GM12874 (cell line): ENCODE data around the gene GPC5.

ENCODE experiments used
- TF ChIP-seq, protein P1 (sequence below): IDR thresholded peaks from 2 replicates; pipeline ENCODE4 v1.5.1; 2011; ENCODE audit warnings: low read depth, mild to moderate bottlenecking, control low read depth, low read length, moderate library complexity; ENCODE audit not compliant: insufficient read depth

GPC5 gene

DNA sequence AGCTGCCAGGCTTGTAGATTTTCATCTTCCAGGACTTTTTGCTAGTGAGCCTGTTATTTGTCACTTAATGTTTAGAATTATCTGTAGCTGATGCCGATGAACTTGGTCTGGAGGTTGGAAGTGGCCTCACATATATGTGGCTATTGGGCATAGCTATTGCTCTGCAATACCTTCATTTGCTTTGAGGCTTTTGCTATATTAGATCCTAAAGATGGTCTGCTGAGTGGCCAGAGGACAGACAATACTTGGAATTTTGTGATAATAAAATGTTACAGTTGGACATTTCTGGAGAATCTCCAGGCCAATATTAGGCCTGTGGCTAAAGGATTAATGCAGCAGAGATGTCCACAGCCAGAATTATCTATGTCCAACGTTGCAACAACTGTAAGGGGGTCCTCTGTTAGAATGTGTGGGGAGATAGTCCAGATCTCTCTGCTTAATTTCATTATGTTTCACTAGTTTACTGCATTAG, 222.3 kb downstream of the GPC5 start:
- TF ChIP-seq, protein P1, sequence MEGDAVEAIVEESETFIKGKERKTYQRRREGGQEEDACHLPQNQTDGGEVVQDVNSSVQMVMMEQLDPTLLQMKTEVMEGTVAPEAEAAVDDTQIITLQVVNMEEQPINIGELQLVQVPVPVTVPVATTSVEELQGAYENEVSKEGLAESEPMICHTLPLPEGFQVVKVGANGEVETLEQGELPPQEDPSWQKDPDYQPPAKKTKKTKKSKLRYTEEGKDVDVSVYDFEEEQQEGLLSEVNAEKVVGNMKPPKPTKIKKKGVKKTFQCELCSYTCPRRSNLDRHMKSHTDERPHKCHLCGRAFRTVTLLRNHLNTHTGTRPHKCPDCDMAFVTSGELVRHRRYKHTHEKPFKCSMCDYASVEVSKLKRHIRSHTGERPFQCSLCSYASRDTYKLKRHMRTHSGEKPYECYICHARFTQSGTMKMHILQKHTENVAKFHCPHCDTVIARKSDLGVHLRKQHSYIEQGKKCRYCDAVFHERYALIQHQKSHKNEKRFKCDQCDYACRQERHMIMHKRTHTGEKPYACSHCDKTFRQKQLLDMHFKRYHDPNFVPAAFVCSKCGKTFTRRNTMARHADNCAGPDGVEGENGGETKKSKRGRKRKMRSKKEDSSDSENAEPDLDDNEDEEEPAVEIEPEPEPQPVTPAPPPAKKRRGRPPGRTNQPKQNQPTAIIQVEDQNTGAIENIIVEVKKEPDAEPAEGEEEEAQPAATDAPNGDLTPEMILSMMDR: no peak

DNA sequence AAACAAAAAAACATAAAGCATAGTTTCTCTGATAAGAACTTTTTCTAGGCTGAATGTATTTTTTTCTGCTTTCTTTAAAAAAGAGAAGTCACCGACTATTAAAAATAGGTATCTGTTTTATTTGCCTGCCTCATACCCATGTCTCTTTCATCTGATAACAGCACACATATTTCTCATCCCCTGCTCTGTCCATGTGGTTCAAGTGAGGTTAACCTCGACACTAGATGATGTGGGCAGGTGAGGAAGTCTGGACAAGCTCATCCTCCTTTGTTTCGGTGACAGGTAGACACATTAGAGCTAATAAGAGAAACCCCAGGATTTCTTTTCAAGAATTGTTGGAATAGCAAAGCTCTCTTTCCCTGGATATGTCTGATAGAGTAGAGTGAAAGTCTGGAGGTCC, 222.7 kb downstream of the GPC5 start:
- TF ChIP-seq, protein P1: no peak

DNA sequence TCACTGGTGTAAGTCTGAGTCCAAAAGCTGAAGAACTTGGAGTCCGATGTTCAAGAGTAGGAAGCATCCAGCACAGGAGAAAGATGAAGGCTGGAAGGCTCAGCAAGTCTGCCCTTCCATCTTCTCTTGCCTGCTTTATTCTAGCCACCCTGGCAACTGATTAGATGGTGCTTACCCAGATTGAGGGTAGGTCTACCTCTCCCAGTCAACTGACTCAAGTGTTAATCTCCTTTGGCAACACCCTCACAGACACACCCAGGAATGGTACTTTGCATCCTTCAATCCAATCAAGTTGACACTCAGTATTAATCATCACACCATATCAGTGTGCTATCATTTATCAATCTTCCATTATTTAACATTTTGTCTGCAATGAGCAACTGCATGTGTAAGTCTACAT, 223.5 kb downstream of the GPC5 start:
- TF ChIP-seq, protein P1: no peak

DNA sequence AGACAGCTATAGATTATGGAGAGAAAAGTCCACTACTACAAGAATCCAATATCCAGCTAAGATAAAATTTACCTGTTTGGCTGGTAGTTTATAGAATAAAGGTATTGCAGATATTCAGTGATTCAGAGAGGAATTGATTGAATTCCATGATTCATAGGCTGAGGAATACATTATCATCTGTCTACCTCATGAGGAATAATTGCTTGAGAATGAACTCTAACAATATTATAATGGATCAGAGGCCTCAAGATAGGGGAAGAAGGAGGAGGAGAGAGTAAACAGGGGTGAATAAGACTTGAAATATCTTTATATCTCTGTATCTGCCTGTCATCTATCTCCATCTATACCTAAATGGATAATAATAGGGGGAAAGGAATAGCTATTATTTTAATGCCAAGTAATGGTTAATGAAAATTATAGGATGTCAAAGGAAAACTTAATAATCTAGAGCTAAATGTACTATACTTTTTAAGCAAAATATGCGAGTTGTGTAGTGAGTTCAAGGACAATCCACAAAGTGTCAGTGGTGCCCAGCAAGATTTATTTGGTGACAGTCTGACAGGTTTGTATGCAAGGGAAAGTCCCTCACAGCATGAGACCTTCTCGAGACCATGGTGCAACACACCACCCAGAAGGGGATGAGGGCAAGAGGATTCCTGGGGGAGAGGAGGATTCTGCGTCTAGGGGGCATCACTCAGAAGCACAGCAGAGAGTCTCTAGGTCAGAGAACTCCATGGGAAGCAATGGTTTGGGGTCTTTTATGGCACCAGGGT, 224.5 kb downstream of the GPC5 start:
- TF ChIP-seq, protein P1: no peak

DNA sequence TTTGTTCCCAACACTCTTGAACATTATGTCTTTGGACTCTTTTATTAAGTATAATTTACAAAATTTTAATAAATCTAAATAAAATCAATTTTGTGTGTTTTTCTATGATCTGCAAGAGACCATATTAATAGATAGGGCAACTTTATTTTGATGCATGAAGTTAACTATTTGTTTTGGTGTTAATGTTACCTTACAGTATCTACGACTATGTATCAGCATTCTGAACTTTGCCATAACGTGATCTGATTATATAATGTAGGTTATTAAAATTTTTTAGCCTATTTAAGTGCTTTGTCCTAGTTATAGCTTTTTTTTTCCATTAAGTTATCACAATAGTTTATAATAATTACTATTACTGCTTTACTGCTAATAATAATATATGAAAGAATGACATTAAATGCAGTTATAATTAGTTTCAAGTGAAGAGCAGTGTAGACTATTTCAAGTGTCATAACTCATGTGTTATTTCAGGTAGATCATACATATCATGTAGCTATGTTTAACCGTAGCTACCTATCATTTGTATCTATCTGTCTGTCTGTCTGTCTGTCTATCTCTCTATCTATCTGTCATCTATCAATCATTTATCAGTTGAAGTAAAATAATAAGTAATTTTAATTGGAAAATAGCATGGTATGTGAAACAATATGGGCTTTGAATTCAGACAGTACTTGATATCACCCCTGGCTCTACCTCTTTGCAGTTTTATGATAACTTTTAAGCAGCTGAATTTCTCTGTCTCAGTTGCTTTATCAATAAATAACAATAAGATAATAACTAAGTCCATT, 229.7 kb downstream of the GPC5 start:
- TF ChIP-seq, protein P1: no peak

DNA sequence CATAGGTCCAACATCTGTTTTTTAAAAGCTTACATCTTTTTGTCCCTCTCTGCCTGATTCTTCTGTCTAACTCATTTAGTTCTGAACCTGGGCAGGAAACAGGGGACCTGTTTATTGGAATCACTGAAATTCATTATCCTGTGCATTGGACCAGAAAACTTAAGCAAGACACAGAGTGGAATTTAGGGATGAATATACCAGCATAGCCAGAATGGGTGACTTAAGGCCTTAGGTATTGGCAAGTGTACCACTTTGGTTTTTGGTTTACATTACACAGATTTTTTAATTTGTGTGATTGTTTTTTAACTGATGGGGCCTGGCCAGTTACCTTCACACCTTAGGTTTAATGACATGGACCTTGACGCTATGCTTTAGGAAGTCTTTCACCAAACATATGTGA, 232.5 kb downstream of the GPC5 start:
- TF ChIP-seq, protein P1: no peak

DNA sequence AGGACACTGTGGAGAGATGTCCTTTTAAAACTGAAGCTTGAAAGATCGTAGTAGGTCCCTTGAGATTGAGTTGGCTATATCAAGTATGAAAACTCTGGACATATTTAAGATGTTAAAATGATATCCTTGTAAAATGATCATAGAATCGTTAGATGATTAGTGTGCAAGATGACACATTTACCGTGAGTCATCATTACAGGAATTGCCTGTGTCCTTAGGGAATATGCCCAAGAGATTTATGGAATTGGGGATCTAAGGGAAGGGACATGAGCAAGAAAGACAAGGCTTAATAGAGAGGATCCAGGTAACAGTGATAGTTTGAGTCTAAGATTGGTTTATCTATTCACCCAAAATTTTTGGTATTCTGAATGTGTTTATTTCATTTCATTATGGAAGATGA, 233.7 kb downstream of the GPC5 start:
- TF ChIP-seq, protein P1: no peak
